Islet precursor cell (in vitro differentiated cells): ENCODE measurements around the gene ZNF148.

Experiments
- DNase-seq: peaks from one replicate; pipeline ENCODE4 v3.0.0-alpha.2; 2018

ZNF148 gene

GRCh38 chr3:125267460-125267859 lies 107.7 kb downstream of the ZNF148 start:
- no peak for DNase-seq

GRCh38 chr3:125266971-125267370 lies 108.2 kb downstream of the ZNF148 start:
- DNase-seq = no peak

DNA sequence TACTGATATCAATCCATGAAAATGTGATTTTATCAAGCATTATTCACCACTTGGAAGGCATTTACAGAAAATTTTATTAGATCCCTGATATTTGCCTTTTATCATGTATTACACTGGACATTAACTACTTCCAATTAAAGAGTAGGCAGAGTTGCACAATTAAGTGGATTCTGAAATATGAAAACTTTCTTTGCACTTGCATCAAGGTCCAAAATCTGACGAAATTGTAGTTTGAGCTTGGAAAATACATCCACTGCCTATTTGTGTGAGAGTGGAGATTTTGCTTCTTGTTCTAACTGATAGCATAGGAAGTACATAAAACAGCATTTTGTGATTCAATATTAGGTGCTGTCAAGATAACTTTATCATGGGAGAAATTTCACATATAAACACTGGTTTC lies 113.0 kb downstream of the ZNF148 start:
- no peak for DNase-seq

DNA sequence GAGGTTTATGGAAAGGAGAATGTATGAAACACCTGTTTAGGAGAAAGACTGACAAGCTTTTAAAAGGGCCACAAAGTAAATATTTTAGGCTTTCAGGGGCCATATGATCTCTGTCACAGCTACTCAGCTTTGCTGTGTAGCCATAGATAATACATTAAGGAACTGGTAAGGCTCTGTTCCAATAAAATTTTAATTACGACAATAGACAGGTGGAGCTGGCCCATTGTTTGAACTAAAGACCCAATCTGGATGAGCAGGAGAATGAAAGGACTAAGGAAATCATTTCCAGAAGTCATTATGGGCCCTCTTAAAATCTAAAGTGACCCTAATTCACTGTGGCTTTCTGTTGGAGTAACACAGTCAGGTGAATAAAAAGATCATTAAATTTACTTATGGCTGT lies 114.1 kb downstream of the ZNF148 start:
- no peak for DNase-seq

DNA sequence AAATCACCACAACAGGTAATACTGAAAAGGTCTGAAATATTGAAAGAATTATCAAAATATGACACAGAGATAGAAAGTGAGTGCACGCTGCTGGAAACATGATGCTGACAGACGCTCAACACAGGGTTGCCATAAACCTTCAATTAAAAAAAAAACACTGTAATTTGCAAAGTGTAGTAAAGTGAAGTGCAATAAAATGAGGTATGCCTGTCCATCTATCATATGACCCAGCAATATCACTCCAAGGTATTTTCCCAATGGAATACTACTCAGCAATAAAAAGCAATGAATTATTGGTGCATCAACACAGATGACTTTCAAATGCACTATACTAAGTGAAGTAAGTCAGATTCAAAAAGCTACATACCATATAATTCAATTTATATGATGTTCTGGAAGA lies 115.0 kb downstream of the ZNF148 start:
- no peak for DNase-seq

DNA sequence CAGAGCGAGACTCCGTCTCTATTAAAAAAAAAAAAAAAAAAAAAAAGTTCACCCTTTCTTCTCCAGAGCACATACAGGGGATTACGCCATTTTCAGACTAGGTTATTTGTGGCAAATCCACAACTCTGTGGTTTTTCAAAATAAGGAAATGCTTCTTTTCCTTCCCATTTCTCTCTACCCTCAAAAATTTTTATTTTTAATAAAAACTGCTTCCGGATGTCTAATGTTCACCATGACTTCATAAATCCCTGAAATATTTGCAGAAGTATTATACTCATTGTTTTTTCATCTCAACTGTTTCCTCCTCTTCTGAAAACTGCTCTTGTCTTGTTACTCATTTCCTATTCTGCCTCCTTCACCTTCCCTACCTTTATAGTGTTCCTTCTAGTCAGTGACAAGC lies 117.6 kb downstream of the ZNF148 start:
- DNase-seq = no peak

DNA sequence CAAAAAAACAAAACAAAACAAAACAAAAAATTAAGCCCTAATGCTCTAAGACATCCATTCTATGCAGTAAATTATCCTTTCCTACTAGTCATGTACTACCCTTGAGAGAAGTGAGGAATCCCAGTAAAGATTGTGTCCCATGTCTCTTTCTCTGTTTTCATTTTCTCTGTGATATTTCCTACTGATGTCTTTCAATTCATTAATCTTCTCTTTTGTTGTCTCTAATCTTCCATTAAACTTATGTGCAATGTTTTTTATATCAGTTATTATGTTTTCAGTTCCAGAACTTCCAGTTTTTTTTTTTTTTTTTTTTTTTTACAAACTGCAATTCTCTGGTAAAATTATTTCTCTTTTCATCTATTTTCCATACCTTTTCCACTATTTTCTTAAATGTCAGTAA lies 118.5 kb downstream of the ZNF148 start:
- no peak for DNase-seq

GRCh38 chr3:125250973-125251372 lies 124.2 kb downstream of the ZNF148 start:
- no peak for DNase-seq

GRCh38 chr3:125246237-125246636 lies 128.9 kb downstream of the ZNF148 start:
- DNase-seq = no peak

- DNase-seq = no peak
These were observed 129.6 kb downstream of the ZNF148 start for GRCh38 chr3:125245521-125245920.

GRCh38 chr3:125240496-125240895 lies 134.6 kb downstream of the ZNF148 start:
- peak; percentile 59 for DNase-seq

- DNase-seq = no peak
These were observed 135.9 kb downstream of the ZNF148 start for GRCh38 chr3:125239266-125239665.

GRCh38 chr3:125238759-125239158 lies 136.4 kb downstream of the ZNF148 start:
- no peak for DNase-seq

GRCh38 chr3:125236331-125236903 lies 138.7 kb downstream of the ZNF148 start:
- DNase-seq = no peak

- DNase-seq = no peak
These were observed 140.3 kb downstream of the ZNF148 start for GRCh38 chr3:125234831-125235230.

DNA sequence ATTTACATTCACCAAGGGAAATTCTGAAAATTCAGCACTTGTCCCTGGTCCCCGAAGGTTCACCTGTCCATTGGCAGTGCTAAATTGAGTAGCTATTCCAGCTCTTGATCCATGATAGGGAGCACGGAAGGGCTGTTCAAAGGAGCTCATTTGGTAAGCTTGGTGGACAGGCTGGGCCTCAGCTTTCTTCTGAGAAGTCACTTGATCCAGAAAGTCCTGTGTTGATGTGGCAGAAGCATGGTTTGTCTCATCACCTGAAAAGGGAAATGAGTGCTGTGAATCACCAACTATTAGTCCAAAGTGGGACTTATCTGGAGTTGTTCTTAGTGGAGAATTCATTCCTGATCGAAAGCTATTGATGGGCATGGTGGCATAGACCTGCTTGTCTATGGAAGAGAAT lies 142.7 kb downstream of the ZNF148 start:
- no peak for DNase-seq

GRCh38 chr3:125231895-125232294 lies 143.2 kb downstream of the ZNF148 start:
- no peak for DNase-seq

DNA sequence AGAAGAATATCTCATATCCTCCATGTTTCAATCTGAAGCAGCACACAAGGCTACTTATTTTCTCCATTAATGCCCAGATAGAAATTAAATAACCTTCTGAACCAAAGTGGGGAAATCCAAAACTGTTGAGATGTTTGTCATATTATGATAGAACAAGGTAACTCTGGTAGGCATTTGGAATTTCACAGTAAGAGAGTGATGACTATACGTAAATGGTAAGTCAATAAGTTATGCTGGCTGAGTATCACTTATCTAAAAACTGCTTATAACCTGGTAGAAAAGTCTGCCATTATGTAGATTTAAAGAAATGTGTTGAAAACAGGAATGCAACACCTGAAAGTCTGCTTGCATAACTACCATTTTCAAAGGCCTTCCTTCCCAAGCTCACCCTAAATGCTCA lies 145.4 kb downstream of the ZNF148 start:
- DNase-seq = no peak

DNA sequence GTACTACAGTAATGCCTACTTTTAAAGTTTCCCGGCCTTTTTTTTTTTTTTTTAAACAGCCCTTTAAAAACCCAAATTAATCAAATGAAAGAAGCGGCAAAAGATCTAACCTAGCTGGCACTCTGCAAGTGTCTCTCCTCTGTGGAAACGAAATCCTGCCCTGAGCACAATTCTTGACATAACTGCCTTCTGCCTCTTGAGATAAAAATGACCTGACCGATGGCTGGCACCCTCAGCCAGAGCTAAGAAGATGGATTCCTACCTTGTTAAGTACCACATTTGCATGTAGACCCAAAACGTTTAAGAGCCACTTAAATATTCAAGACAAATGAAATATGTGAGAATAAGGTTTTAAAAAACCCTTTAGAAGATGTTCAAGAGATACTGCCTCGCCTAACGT lies 146.0 kb downstream of the ZNF148 start:
- no peak for DNase-seq

DNA sequence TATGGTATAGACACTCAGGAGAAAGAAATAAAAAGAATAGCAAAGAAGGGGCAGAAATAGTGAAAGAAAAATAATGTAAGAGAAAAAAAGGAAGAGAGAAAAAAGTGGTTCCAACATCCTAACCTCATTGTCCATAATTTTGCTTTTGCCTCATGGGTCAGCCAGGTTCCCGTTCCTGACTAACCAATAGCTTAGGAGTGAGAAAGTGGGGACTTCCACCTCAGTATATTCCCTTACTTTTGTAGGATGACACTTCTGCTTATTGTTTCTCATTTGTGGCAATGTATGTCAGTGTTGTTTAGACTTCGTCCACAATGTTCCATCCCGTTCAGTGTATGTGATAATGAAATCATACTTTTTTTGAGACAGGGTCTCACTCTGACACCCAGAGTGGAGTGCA lies 153.3 kb downstream of the ZNF148 start:
- no peak for DNase-seq

DNA sequence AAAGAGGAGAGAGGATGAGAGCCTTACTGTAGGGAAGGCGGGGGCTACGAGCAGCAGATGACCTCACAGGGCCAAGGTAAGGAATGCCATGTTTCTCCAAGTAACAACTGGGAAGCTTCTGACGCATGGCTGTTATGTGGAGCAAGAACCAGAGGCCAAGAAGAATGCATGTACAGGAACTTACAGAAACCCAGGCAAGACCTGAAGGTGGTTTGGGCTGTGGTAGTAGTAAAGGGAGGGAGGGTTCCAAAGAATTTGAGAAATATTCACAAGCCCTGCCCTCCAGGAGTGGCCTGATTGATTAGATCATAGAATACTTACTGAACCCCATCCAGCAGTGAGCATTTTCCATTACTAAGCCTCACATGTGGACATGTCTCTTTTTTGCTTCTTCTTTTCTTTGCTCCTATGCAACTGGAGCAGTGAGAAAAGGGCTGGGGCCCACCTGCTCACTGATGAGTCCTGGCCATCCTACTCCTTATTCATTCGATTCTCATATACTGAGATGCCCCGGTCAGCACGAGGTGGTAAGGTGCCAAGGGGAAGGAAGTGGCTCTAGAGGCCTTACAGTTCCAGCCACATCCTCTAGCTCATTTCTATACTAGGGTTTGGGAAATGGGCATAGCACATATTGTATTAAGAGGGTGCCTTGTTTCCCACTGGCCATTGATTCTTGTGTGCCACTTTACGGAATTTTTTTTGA lies 154.2 kb downstream of the ZNF148 start:
- no peak for DNase-seq

DNA sequence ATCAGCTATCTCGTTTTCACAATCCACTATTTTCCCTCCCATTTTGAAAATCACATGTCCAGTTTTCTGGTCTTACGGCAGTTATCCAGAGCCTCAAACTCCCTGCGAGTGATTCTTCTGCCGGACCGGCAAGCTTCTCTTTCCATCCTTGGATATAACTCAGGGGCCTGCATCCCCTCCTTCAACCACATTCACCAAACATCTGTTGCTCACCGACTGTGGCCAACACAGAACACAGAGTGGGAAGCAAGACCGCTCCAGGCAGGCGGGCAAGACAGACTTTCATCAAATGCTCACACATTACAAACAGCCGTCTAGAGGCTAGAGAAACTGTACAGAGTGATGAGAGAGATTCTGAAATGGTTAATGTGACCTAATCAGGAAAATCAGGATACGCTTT lies 154.9 kb downstream of the ZNF148 start:
- no peak for DNase-seq

DNA sequence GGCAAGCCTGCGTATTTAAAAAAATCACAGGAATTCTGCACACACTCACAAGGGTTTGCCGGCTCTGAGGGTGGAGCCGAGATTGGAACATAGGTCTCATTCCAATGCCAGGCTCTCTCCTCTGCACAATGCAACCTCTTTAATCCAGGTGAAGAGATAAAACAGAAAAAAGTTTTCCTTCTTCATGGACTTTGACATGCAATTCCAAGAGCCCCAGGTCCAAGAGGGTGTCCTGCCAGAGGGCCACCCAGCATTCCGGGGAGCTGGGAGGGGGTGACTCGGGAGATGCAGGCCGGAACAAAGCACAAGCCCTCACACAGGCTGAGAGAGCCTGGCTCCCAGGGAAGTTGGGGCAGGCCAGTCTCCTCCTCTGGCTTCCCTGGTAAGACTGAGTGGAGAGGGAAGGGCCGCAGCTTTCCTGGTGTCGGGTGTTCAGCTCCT lies 155.8 kb downstream of the ZNF148 start:
- no peak for DNase-seq

DNA sequence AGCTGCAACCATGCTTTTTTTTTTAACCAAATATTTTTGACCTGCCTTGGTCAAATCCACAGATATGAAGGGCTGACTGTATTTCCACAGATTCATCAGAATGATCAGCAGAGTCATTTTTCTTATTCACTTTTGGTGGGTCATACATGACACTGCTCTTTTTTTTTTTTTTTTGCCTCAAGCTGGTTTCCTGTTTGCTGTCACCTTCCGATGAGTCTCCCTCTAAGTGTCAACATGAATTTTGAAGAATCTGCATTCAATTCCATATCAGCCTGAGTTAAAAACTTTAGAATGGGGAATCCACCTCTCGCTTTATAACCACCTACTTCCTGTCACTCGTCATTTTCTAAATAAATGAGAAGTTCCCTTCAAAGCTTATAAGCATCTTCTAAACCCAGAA lies 160.4 kb downstream of the ZNF148 start:
- DNase-seq = no peak

- DNase-seq = no peak
These were observed 161.1 kb downstream of the ZNF148 start for GRCh38 chr3:125213946-125214542.
